ENCODE measurements around the gene TRIM45.

Gene TRIM45

GRCh38 chr1:117098287-117098890 lies 23.2 kb downstream of the TRIM45 start:
- DNase-seq, result no peak

- DNase-seq, result no peak
These were observed 24.1 kb downstream of the TRIM45 start for GRCh38 chr1:117097443-117097842.

GRCh38 chr1:117096951-117097408 lies 24.6 kb downstream of the TRIM45 start:
- DNase-seq, result no peak

- DNase-seq, result no peak
These were observed 26.5 kb downstream of the TRIM45 start for GRCh38 chr1:117094841-117095604.

- DNase-seq, result peak; percentile 21 to 88 (median 57)
These were observed 27.5 kb downstream of the TRIM45 start for GRCh38 chr1:117093870-117094621.

- peak in 1 of 3 experiments; percentile 55 for DNase-seq
These were observed 28.4 kb downstream of the TRIM45 start for GRCh38 chr1:117093091-117093534.

GRCh38 chr1:117092594-117092993 lies 29.0 kb downstream of the TRIM45 start:
- no peak for DNase-seq

GRCh38 chr1:117089996-117090395 lies 31.6 kb downstream of the TRIM45 start:
- DNase-seq, result no peak

- DNase-seq, result no peak
These were observed 33.9 kb downstream of the TRIM45 start for GRCh38 chr1:117087686-117088085.

- DNase-seq, result no peak
These were observed 37.3 kb downstream of the TRIM45 start for GRCh38 chr1:117084231-117084630.

GRCh38 chr1:117079737-117080136 lies 41.8 kb downstream of the TRIM45 start:
- no peak for DNase-seq

- DNase-seq, result no peak
These were observed 44.3 kb downstream of the TRIM45 start for GRCh38 chr1:117077267-117077666.

- DNase-seq, result no peak
These were observed 44.9 kb downstream of the TRIM45 start for GRCh38 chr1:117076648-117077047.

GRCh38 chr1:117070124-117070523 lies 51.4 kb downstream of the TRIM45 start:
- DNase-seq, result no peak

GRCh38 chr1:117069220-117069844 lies 52.2 kb downstream of the TRIM45 start:
- DNase-seq, result peak in 1 of 3 experiments; percentile 22

- DNase-seq, result no peak
These were observed 53.0 kb downstream of the TRIM45 start for GRCh38 chr1:117068580-117068979.

- DNase-seq, result peak; percentile 47 to 75 (median 55)
These were observed 53.8 kb downstream of the TRIM45 start for GRCh38 chr1:117067533-117068370.

GRCh38 chr1:117066367-117066766 lies 55.2 kb downstream of the TRIM45 start:
- no peak for DNase-seq

- DNase-seq, result no peak
These were observed 59.5 kb downstream of the TRIM45 start for GRCh38 chr1:117061986-117062415.
